Stomach (tissue), 9 donors: ENCODE measurements around the gene MICAL2. TPM values are rescaled to one million over a fixed set of nuclear protein-coding genes. Genes with fewer than 3 reads are reported as not detected.
A peak's percentile ranks its signal among the peaks of the same experiment; 100 is the strongest.

Source experiments
- DNase-seq, 2 donors: peaks; one replicate each; pipeline versions ENCODE4 v3.0.0 to v3.0.0-alpha.2; 2013 to 2019
- H3K27ac ChIP-seq, 5 donors: fragments of 200-600 bp in 4 of 5; sonication (generic) in 4 of 5; one replicate each; pipeline ENCODE4 v1.5.1; 2013 to 2019; ENCODE audit warnings: mild to moderate bottlenecking in 1 of 5, moderate library complexity in 1 of 5
- H3K27me3 ChIP-seq, 3 donors: fragments of 200-600 bp; sonication (generic); one replicate each; pipeline ENCODE4 v1.5.1; 2017 to 2019; ENCODE audit warnings: mixed run types in 1 of 3
- H3K36me3 ChIP-seq, 4 donors: fragments of 200-600 bp; sonication (generic); 1 replicate in 3 of 4; 2 replicates in 1 of 4; pipeline ENCODE4 v1.5.1; 2016 to 2019
- H3K4me1 ChIP-seq, 4 donors: fragments of 200-600 bp; sonication (generic); one replicate each; pipeline ENCODE4 v1.5.1; 2016 to 2019
- H3K4me3 ChIP-seq, 4 donors: fragments of 200-600 bp; sonication (generic) in 3 of 4; one replicate each; pipeline ENCODE4 v1.5.1; 2016 to 2019; ENCODE audit warnings: mild to moderate bottlenecking in 1 of 4
- H3K9me3 ChIP-seq, 4 donors: fragments of 200-600 bp; sonication (generic); one replicate each; pipeline ENCODE4 v1.5.1; 2016 to 2019
- EP300 ChIP-seq: sonication (generic); formaldehyde crosslinking; IDR thresholded peaks from one replicate; pipeline ENCODE4 v1.6.1; 2017; ENCODE audit warnings: antibody characterized with exemption
- POLR2A ChIP-seq, 4 donors: fragments of 450-650 bp; IDR thresholded peaks; one replicate each; pipeline ENCODE4 v1.6.1; 2016; ENCODE audit warnings: antibody characterized with exemption in 4 of 4, control low read depth in 2 of 4, mild to moderate bottlenecking in 1 of 4, moderate library complexity in 1 of 4
- POLR2AphosphoS5 ChIP-seq, 3 donors: sonication (generic); formaldehyde crosslinking; IDR thresholded peaks; one replicate each; pipeline ENCODE4 v1.6.1; 2016; ENCODE audit warnings: antibody characterized with exemption in 3 of 3
- WGBS, 5 donors: extraction: QIAGEN DNeasy Blood & Tissue Kit in 3 of 5; methylation state at CpG; one replicate each; pipeline versions ENCODE4 v1.1.5 to v1.1.7; 2013 to 2018; 5-methylcytosine and 5-hydroxymethylcytosine counted together
- intact Hi-C: fragments of 100-400 bp; cut with DNase I; formaldehyde crosslinking; loops from one replicate; pipeline ENCODE4 v1.15.1; 2023; ENCODE audit warnings: low total_unique reads
- polyA plus RNA-seq, 3 donors: library from polyadenylated mRNA; stranded (reverse); fragments of 200-250 nt; gene quantifications; one replicate each; pipeline ENCODE4 v1.2.3, GENCODE V29; 2013
- total RNA-seq, 5 donors: library from RNA; depleted of rRNA; stranded (reverse); fragments of >200 nt; gene quantifications; one replicate each; pipeline versions ENCODE4 v1.1.0 to v1.2.3, GENCODE V29; 2014 to 2016
- TF ChIP-seq, protein P1 (sequence below), 7 experiments: fragments of 450-650 bp in 4 of 7; fragments of 200-600 bp in 3 of 7; sonication (generic) in 3 of 7; IDR thresholded peaks; one replicate each; pipeline ENCODE4 v1.5.1; 2016 to 2019; ENCODE audit warnings: antibody characterized with exemption in 7 of 7, control low read depth in 2 of 7, mild to moderate bottlenecking in 1 of 7
- donor health status: healthy with polysubstance abuse.
- donor health status: Bipolar disorder and iron deficiency.
- donor health status: healthy.

The MICAL2 gene
- total and polyA plus RNA-seq, 8 donors: 11.2 to 165 (median 83.3) TPM

DNA sequence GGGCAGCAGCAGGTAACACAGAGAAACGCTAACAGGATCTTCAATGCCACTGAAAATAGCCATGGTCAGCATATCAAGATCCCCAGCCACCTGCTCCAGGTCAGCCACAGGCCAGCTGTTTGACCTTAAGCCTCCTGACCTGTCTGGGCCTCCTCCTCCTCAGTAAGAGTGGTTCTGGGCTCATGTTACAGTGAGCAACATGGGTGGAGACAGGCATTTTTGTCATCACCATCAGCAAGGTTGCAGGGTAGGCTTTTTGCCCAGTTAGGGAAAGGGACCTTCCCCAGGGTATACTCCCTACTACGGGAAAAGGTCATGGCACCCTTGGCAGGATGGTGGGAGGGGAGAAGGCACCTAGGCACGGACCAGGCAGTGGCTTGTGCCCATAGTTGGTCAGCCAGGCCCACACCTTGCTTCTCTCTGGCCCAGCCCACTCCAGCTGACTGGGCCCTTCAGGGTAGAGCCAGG is 135.2 kb downstream of the MICAL2 start:
- peak; percentile 37 to 40 for DNase-seq

DNA sequence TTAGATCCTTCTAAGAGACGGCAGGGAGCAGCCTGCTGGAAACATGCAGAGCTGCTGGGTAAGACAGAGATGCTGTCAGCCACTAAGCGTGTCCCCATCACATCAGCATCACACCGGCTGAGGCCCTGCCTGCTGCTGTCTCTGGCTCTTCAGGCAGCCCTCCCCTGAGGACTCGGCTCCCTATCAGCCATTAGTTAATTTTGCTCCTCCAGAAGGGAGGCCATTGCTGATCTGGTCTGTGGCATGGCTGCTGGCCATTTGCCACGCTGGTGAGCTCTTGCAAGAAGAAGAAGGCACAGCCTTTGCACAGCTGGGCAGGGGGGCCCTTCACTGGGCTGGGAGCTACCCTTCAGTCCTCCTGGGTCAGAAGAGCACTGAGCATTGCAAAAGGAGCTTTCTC is 135.8 kb downstream of the MICAL2 start:
- no peak for DNase-seq
- 79 to 88% (median 86%) methylated on average over 5 of the region's 5 CpGs for WGBS, 5 donors
- TF ChIP-seq EP300 (no peak), POLR2AphosphoS5 (IDR thresholded peaks at IDR 0.05) (no peak), POLR2A (IDR thresholded peaks at IDR 0.05) (no peak)
- TF ChIP-seq, protein P1, sequence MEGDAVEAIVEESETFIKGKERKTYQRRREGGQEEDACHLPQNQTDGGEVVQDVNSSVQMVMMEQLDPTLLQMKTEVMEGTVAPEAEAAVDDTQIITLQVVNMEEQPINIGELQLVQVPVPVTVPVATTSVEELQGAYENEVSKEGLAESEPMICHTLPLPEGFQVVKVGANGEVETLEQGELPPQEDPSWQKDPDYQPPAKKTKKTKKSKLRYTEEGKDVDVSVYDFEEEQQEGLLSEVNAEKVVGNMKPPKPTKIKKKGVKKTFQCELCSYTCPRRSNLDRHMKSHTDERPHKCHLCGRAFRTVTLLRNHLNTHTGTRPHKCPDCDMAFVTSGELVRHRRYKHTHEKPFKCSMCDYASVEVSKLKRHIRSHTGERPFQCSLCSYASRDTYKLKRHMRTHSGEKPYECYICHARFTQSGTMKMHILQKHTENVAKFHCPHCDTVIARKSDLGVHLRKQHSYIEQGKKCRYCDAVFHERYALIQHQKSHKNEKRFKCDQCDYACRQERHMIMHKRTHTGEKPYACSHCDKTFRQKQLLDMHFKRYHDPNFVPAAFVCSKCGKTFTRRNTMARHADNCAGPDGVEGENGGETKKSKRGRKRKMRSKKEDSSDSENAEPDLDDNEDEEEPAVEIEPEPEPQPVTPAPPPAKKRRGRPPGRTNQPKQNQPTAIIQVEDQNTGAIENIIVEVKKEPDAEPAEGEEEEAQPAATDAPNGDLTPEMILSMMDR (IDR thresholded peaks at IDR 0.05): no peak
- intact Hi-C loops: no loop called here
- Histone ChIP-seq H3K4me1 (peaks cover 62 to 98% (median 87%) of the 10 kb centered on the region in 4 donors), H3K27me3 (no peaks in the 10 kb centered on the region), H3K36me3 (peaks cover 7 to 72% (median 16%) of the 10 kb centered on the region in 4 donors), H3K27ac (peak overlapping the region in 4 of 5 donors; percentile 78 to 86 (median 83)), H3K4me3 (no peak overlapping the region), H3K9me3 (no peaks in the 10 kb centered on the region)

More for the DNA sequence above, 135.2 kb downstream of the MICAL2 start:
- 42 to 54% (median 48%) methylated on average over 3 of the region's 3 CpGs for WGBS, 5 donors
- TF ChIP-seq POLR2AphosphoS5 (IDR thresholded peaks at IDR 0.05) (peak in 1 of 3 donors; percentile 24), POLR2A (IDR thresholded peaks at IDR 0.05) (no peak)
- Histone ChIP-seq H3K9me3 (no peaks in the 10 kb centered on the region), H3K36me3 (peaks cover 9 to 78% (median 20%) of the 10 kb centered on the region in 4 donors), H3K27ac (peak overlapping the region; percentile 28 to 86 (median 82)), H3K27me3 (no peaks in the 10 kb centered on the region), H3K4me3 (no peak overlapping the region), H3K4me1 (peaks cover 68 to 100% (median 89%) of the 10 kb centered on the region in 4 donors)
- intact Hi-C loops: no loop called here

GRCh38 chr11:12246989-12247388 is 136.6 kb downstream of the MICAL2 start:
- TF ChIP-seq POLR2A (IDR thresholded peaks at IDR 0.05): no peak
- TF ChIP-seq EP300: no peak
- no peak for TF ChIP-seq POLR2AphosphoS5 (IDR thresholded peaks at IDR 0.05)
- TF ChIP-seq, protein P1 (IDR thresholded peaks at IDR 0.05): no peak
- Histone ChIP-seq H3K27me3 (no peaks in the 10 kb centered on the region), H3K27ac (peak overlapping the region in 4 of 5 donors; percentile 78 to 86 (median 83)), H3K4me3 (no peak overlapping the region), H3K36me3 (peaks cover 7 to 67% (median 14%) of the 10 kb centered on the region in 4 donors), H3K4me1 (peaks cover 62 to 98% (median 82%) of the 10 kb centered on the region in 4 donors), H3K9me3 (no peaks in the 10 kb centered on the region)
- 87 to 96% (median 95%) methylated on average over 4 of the region's 4 CpGs for WGBS, 5 donors
- intact Hi-C loops: no loop called here
- DNase-seq: no peak

DNA sequence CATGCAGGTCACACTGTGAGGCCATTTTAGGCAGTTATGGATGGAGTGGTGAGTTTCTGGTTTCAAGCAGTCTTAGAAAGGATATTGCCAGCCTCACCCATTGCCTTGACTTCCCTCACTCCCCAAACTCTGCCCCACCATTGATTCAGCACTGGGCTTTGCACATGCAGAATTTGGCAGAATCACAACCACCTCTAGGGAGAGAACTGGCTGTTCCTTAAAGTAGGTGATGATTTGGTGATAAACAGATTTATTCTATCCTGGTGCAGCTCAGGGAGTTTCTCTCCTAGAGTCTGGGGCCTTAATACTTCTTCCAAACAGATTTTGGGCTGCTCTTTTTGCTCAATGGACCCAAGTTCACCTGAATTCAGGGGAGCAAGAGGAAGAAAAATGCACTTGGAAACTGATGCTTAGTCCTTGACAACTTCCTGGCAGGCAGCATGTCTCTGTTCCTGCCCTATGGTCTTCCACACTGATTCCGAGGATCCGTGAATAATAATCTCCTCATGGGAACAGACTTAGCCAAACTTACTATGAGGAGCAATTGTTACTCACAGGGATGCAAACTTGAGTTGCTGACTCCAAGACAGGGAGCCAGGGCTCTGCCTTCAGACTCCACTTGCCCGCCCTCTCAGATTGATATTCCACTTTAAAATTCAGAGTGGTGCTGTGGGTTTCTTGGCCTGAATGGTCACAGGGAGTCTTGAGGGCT is 137.3 kb downstream of the MICAL2 start:
- H3K27me3 ChIP-seq: no peaks in the 10 kb centered on the region
- H3K4me1 ChIP-seq: peaks cover 66 to 100% (median 83%) of the 10 kb centered on the region in 4 donors
- peaks cover 7 to 66% (median 13%) of the 10 kb centered on the region in 4 donors for H3K36me3 ChIP-seq
- WGBS, 5 donors: 40 to 53% (median 50%) methylated on average over 3 of the region's 3 CpGs
- no peak for DNase-seq
- no peak overlapping the region for H3K4me3 ChIP-seq
- intact Hi-C loops: no loop called here
- peak overlapping the region; percentile 73 to 86 (median 82) for H3K27ac ChIP-seq
- TF ChIP-seq, protein P1 (IDR thresholded peaks at IDR 0.05): no peak
- no peaks in the 10 kb centered on the region for H3K9me3 ChIP-seq

DNA sequence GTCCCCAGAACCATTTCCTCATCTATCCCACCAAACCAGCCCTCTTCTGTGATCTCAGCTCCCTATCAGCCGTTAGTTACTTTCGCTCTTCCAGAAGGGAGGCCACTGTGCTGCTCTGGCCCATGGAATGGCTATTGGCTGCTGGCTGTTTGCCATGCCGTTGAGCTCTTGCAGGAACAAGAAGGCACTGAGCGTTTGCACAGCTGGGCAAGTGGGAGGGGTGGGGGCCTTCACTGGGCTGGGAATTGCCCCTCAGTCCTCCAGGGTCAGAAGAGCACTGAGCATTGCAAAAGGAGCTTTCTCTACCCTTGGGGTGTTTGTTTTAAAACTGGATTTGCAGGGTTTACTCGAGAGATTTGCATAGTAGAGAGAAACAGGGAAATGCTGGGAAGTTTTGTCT is 137.9 kb downstream of the MICAL2 start:
- Histone ChIP-seq H3K4me3 (no peak overlapping the region), H3K36me3 (peaks cover 7 to 66% (median 11%) of the 10 kb centered on the region in 4 donors), H3K27ac (peak overlapping the region; percentile 75 to 86 (median 82)), H3K4me1 (peaks cover 71 to 100% (median 86%) of the 10 kb centered on the region in 4 donors), H3K9me3 (no peaks in the 10 kb centered on the region), H3K27me3 (no peaks in the 10 kb centered on the region)
- intact Hi-C loops: no loop called here
- 14 to 37% (median 31%) methylated on average over 5 of the region's 5 CpGs for WGBS, 5 donors
- peak; percentile 96 to 98 for DNase-seq
- TF ChIP-seq POLR2A (IDR thresholded peaks at IDR 0.05) (no peak), EP300 (no peak), POLR2AphosphoS5 (IDR thresholded peaks at IDR 0.05) (peak in 2 of 3 donors; percentile 65 to 83)
